Pancreas (tissue), 10 donors: Measurements from ENCODE around the gene MACROH2A2. TPM values are rescaled to one million over a fixed set of nuclear protein-coding genes. Genes with fewer than 3 reads are reported as not detected.
A peak's percentile ranks its signal among the peaks of the same experiment; 100 is the strongest.
"Not testable (repeated sequence)": the region's sequence is repeated elsewhere in the genome, so short reads cannot be mapped to it uniquely, and the experiment has no call there.

ENCODE experiments used
- ATAC-seq, 4 donors: fragments of 200-7000 bp; cut with Tn5 transposase; one replicate each; pipeline versions ENCODE4 v1.8.0 to v1.9.1; 2020; ENCODE audit warnings: mild to moderate bottlenecking in 4 of 4, moderate library complexity in 4 of 4
- DNase-seq, 6 donors: peaks; one replicate each; pipeline ENCODE4 v3.0.0-alpha.2; 2020
- FAIRE-seq: peaks from 2 replicates; lab custom pipeline; 2012; peaks lifted over from hg19 to GRCh38; lab: Jason Lieb, UNC
- H3K27ac ChIP-seq, 4 donors: fragments of 200-600 bp; sonication (generic); 1 replicate in 3 of 4; 2 replicates in 1 of 4; pipeline versions ENCODE4 v1.5.0 to v1.8.0; 2020
- H3K27me3 ChIP-seq, 4 donors: fragments of 200-600 bp; one replicate each; pipeline ENCODE4 v1.8.0; 2021
- H3K36me3 ChIP-seq, 3 donors: fragments of 200-600 bp; sonication (generic) in 1 of 3; one replicate each; pipeline versions ENCODE4 v1.5.0 to v1.8.0; 2020 to 2021
- H3K4me1 ChIP-seq, 3 donors: fragments of 200-600 bp; one replicate each; pipeline ENCODE4 v1.8.0; 2021
- H3K4me3 ChIP-seq, 4 donors: fragments of 200-600 bp; sonication (generic) in 2 of 4; one replicate each; pipeline versions ENCODE4 v1.5.0 to v1.8.0; 2020 to 2021
- H3K9me3 ChIP-seq, 4 donors: fragments of 200-600 bp; one replicate each; pipeline ENCODE4 v1.8.0; 2021
- CTCF ChIP-seq, 4 donors: fragments of 200-600 bp; sonication (generic) in 3 of 4; IDR thresholded peaks; one replicate each; pipeline versions ENCODE4 v1.5.0 to v1.8.0; 2021; ENCODE audit warnings: antibody characterized with exemption in 4 of 4
- WGBS, 2 donors: extraction: QIAGEN DNeasy Blood & Tissue Kit; methylation state at CpG; one replicate each; pipeline ENCODE4 v1.1.7; 2013; 5-methylcytosine and 5-hydroxymethylcytosine counted together
- intact Hi-C, 3 donors: fragments of 100-400 bp; cut with DNase I; formaldehyde crosslinking; loops; one replicate each; pipeline versions ENCODE4 v1.11.1 to v1.14.2; 2022
- polyA plus RNA-seq, 2 donors: library from polyadenylated mRNA; stranded (reverse); fragments of 200-250 nt; gene quantifications; one replicate each; pipeline ENCODE4 v1.2.3, GENCODE V29; 2013
- total RNA-seq, 6 donors: library from RNA; stranded (reverse); fragmentation: NEBNext Ultra II Directional in 4 of 6; extraction: Animal tissue kit (Norgen Biotek cat#: 25700) in 4 of 6; gene quantifications; one replicate each; pipeline versions ENCODE4 v1.2.1 to v1.2.4, GENCODE V29; 2021 to 2023
- donor health status: healthy with polysubstance abuse.
- donor health status: DM: no; HTN: no; CAD: no; lungs with moderate emphysema.
- donor health status: DM: no; HTN: no; CAD: no.
- donor health status: control.
- donor health status: control.
- donor health status: Bipolar disorder and iron deficiency.
- donor health status: DM: yes; HTN: yes; CAD: no.
- donor health status: DM: no; HTN: no; CAD: no.
- donor health status: DM: no; HTN: no; CAD: no.
- donor health status: DM: yes; HTN: yes; CAD: no.

Gene MACROH2A2
- total and polyA plus RNA-seq, 8 donors, result 2.3 to 13.2 (median 6.8) TPM

DNA sequence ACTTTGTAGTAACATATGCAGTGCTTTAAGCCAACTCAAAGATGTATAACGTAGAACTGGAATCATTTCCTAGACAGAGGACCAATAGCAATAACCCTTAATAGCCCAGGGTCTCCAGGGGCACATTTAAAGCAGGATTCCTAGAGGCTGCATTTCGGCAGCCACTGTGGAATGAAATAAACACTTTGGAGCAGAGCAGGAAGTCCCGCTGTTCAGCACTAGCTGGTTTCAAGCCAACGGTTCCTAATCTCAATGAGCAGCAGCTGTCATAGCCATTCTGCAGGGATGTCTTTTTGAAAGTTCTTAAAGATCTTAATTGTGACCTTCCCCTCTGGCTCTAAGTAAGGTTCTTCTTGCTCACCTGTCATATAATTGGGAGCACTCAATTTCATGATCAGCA lies 18.4 kb upstream of the MACROH2A2 start:
- no peak for FAIRE-seq
- TF ChIP-seq CTCF (IDR thresholded peaks at IDR 0.05), result no peak
- no peak for DNase-seq
- no peaks in the 10 kb centered on the region for H3K27me3 ChIP-seq
- no peak overlapping the region for H3K4me3 ChIP-seq
- no peaks in the 10 kb centered on the region for H3K36me3 ChIP-seq
- no peak overlapping the region for H3K27ac ChIP-seq
- no peaks in the 10 kb centered on the region for H3K4me1 ChIP-seq
- no peak for ATAC-seq
- no peaks in the 10 kb centered on the region for H3K9me3 ChIP-seq
- WGBS, 2 donors, result 13 to 25% methylated on average over 4 of the region's 4 CpGs
- intact Hi-C loops, result no loop called here

DNA sequence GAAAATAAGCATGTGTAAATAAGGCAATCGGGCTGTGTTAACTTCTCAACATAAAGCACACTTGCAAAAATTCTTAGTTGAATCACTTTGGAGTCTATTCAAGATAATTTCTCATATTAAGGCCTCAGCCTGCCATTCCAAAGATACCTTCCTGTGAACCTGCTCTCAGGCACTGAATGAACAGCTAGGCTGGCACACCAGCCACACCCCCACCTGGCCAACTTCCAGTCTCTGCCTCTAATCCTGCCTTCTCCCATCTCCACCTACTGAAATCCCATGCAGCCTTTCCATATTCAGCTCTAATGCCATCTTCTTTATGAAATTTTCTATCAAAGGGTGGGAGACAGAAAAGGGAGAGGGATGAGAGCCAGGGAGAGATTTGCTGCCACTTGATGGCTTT lies 17.1 kb upstream of the MACROH2A2 start:
- FAIRE-seq (no peak), DNase-seq (peak in 2 of 6 donors; percentile 5 to 22), ATAC-seq (no peak)
- Histone ChIP-seq H3K4me1 (no peaks in the 10 kb centered on the region), H3K27ac (no peak overlapping the region), H3K9me3 (no peaks in the 10 kb centered on the region), H3K27me3 (no peaks in the 10 kb centered on the region), H3K4me3 (no peak overlapping the region), H3K36me3 (no peaks in the 10 kb centered on the region)
- 26 to 45% methylated on average over 1 of the region's 1 CpG for WGBS, 2 donors
- intact Hi-C loops, result no loop called here
- TF ChIP-seq CTCF (IDR thresholded peaks at IDR 0.05), result no peak

- no peaks in the 10 kb centered on the region for H3K9me3 ChIP-seq
- no peak for TF ChIP-seq CTCF (IDR thresholded peaks at IDR 0.05)
- no peak overlapping the region for H3K4me3 ChIP-seq
- FAIRE-seq (no peak), DNase-seq (no peak), ATAC-seq (no peak)
- no peak overlapping the region for H3K27ac ChIP-seq
- H3K27me3 ChIP-seq, result no peaks in the 10 kb centered on the region
- H3K36me3 ChIP-seq, result no peaks in the 10 kb centered on the region
- H3K4me1 ChIP-seq, result no peaks in the 10 kb centered on the region
- intact Hi-C loops, result no loop called here
These were observed 13.7 kb upstream of the MACROH2A2 start for GRCh38 chr10:70038923-70039322.

DNA sequence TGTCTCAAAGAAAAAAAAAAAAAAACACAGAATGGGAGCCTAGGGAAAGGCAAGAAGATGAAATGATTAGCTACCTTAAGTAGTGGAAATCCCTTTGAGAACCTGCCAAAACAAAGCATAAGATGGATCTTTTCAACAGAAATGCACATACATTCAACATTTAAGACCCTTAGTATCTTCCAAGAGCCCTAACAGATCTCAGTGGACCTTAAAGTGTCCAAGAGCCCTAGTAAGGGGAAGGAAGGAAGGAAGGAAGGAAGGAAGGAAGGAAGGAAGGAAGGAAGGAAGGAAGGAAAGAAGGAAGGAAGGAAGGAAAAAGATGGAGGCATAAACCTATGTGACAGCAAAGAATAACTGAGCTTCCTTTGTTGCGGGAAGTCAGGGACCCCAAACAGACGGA lies 11.6 kb upstream of the MACROH2A2 start:
- intact Hi-C loops, result no loop called here

GRCh38 chr10:70041739-70042138 lies 10.9 kb upstream of the MACROH2A2 start:
- H3K27ac ChIP-seq, ATAC-seq, DNase-seq, H3K27me3 ChIP-seq, H3K9me3 ChIP-seq, FAIRE-seq, H3K4me3 ChIP-seq, H3K36me3 ChIP-seq, intact Hi-C loops, H3K4me1 ChIP-seq: not testable (repeated sequence)
- 58 to 62% methylated on average over 8 of the region's 8 CpGs for WGBS, 2 donors

More for the DNA sequence above, 11.6 kb upstream of the MACROH2A2 start:
- no peak for DNase-seq
- Histone ChIP-seq H3K27ac (no peak overlapping the region), H3K4me1 (no peaks in the 10 kb centered on the region), H3K36me3 (no peaks in the 10 kb centered on the region), H3K27me3 (no peaks in the 10 kb centered on the region), H3K4me3 (no peak overlapping the region), H3K9me3 (no peaks in the 10 kb centered on the region)
- no peak for TF ChIP-seq CTCF (IDR thresholded peaks at IDR 0.05)
- 77 to 89% methylated on average over 2 of the region's 2 CpGs for WGBS, 2 donors
- no peak for FAIRE-seq
- no peak for ATAC-seq

DNA sequence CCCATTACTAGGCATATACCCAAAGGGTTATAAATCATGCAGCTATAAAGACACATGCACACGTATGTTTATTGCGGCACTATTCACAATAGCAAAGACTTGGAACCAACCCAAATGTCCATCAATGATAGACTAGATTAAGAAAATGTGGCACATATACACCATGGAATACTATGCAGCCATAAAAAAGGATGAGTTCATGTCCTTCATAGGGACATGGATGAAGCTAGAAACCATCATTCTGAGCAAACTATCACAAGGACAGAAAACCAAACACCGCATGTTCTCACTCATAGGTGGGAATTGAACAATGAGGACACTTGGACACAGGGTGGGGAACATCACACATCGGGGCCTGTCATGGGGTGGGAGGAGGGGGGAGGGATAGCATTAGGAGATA lies 5.6 kb upstream of the MACROH2A2 start:
- H3K27me3 ChIP-seq, intact Hi-C loops, H3K4me1 ChIP-seq, H3K9me3 ChIP-seq, H3K27ac ChIP-seq, FAIRE-seq, H3K36me3 ChIP-seq, ATAC-seq, H3K4me3 ChIP-seq, DNase-seq: not testable (repeated sequence)
- 95 to 96% methylated on average over 4 of the region's 4 CpGs for whole genome bisulfite sequencing, 2 donors
